Activated naive CD4-positive, alpha-beta T cell treated with anti-CD3 and anti-CD28 coated beads for 36 hours (primary cell): Measurements from ENCODE around the gene CD44. TPM values are rescaled to one million over a fixed set of nuclear protein-coding genes. Genes with fewer than 3 reads are reported as not detected.

Source experiments
- CTCF ChIA-PET: fragments of 350-600 bp; sonication (Branson Sonifier 250); formaldehyde crosslinking; loops from one replicate; lab custom pipeline; 2021; ENCODE audit warnings: antibody characterized with exemption; lab: Charles Lee
- DNase-seq: peaks from one replicate; pipeline ENCODE4 v3.0.0-alpha.2; 2020
- H3K27ac Mint-ChIP-seq: one replicate; pipeline ENCODE4 v1.8.0; 2021; ENCODE audit warnings: mild to moderate bottlenecking, mixed read lengths
- H3K27me3 Mint-ChIP-seq: one replicate; pipeline ENCODE4 v1.8.0; 2021; ENCODE audit warnings: low read depth, mixed read lengths
- H3K36me3 Mint-ChIP-seq: one replicate; pipeline ENCODE4 v1.8.0; 2021; ENCODE audit warnings: low read depth, mixed read lengths
- H3K4me1 Mint-ChIP-seq: one replicate; pipeline ENCODE4 v1.8.0; 2021; ENCODE audit warnings: low read depth, mixed read lengths
- H3K4me3 Mint-ChIP-seq: one replicate; pipeline ENCODE4 v1.8.0; 2021; ENCODE audit warnings: mild to moderate bottlenecking, moderate library complexity, mixed read lengths
- H3K9me3 Mint-ChIP-seq: one replicate; pipeline ENCODE4 v1.8.0; 2021; ENCODE audit warnings: mixed read lengths
- intact Hi-C: fragments of 100-400 bp; cut with micrococcal nuclease; formaldehyde crosslinking; loops from one replicate; pipeline ENCODE4 v1.15.1; 2023
- total RNA-seq, 2 experiments: library from RNA; stranded (reverse); gene quantifications; one replicate each; pipeline ENCODE4 v1.2.3, GENCODE V29; 2021

CD44 gene
- total RNA-seq, 2 experiments from 2014 or later, result 389 to 405 TPM

- no peaks in the 10 kb centered on the region for H3K27me3 Mint-ChIP-seq
- peak overlapping the region; percentile 98 for H3K27ac Mint-ChIP-seq
- DNase-seq, result no peak
- H3K4me1 Mint-ChIP-seq, result peaks cover 99% of the 10 kb centered on the region
- intact Hi-C loops, result loop anchor here (1.0 kb wide), 1 partner anchor 165 kb away; no protein-coding TSS in a partner anchor
- H3K9me3 Mint-ChIP-seq, result no peaks in the 10 kb centered on the region
- CTCF ChIA-PET, result interaction anchor here (0.6 to 5.0 kb wide), 24 partner anchors 9 to 453 kb away, joined by 3 to 26 read pairs (median 5); no protein-coding TSS in a partner anchor
- H3K36me3 Mint-ChIP-seq, result peaks cover 40% of the 10 kb centered on the region
- no peak overlapping the region for H3K4me3 Mint-ChIP-seq
These were observed 24.2 kb downstream of the CD44 start for GRCh38 chr11:35163209-35163608.

- Mint-ChIP-seq H3K4me3 (no peak overlapping the region), H3K27me3 (no peaks in the 10 kb centered on the region), H3K36me3 (peaks cover 47% of the 10 kb centered on the region), H3K27ac (peak overlapping the region; percentile 98), H3K9me3 (no peaks in the 10 kb centered on the region), H3K4me1 (peaks cover 99% of the 10 kb centered on the region)
- peak; percentile 68 for DNase-seq
- intact Hi-C loops, result loop anchor here (1.0 kb wide), 1 partner anchor 166 kb away; no protein-coding TSS in a partner anchor
- CTCF ChIA-PET, result interaction anchor here (0.6 to 5.0 kb wide), 20 partner anchors 8 to 452 kb away, joined by 3 to 26 read pairs (median 6); no protein-coding TSS in a partner anchor
These were observed 24.9 kb downstream of the CD44 start for GRCh38 chr11:35163702-35164496.

- intact Hi-C loops, result loop anchor here (1.0 to 5.0 kb wide), 4 partner anchors 19 to 515 kb away; partner anchors contain the start of genes APIP and PDHX
- peak overlapping the region; percentile 98 for H3K27ac Mint-ChIP-seq
- no peaks in the 10 kb centered on the region for H3K9me3 Mint-ChIP-seq
- H3K4me3 Mint-ChIP-seq, result peak overlapping the region; percentile 5
- peaks cover 99% of the 10 kb centered on the region for H3K4me1 Mint-ChIP-seq
- H3K27me3 Mint-ChIP-seq, result no peaks in the 10 kb centered on the region
- DNase-seq, result no peak
- CTCF ChIA-PET, result interaction anchor here (0.6 to 5.0 kb wide), 14 partner anchors 9 to 227 kb away, joined by 3 to 26 read pairs (median 4); no protein-coding TSS in a partner anchor
- peaks cover 47% of the 10 kb centered on the region for H3K36me3 Mint-ChIP-seq
These were observed 26.1 kb downstream of the CD44 start for GRCh38 chr11:35165030-35165422.

- H3K36me3 Mint-ChIP-seq, result peaks cover 42% of the 10 kb centered on the region
- CTCF ChIA-PET, result interaction anchor here (0.6 to 5.0 kb wide), 22 partner anchors 8 to 239 kb away, joined by 3 to 26 read pairs (median 3); no protein-coding TSS in a partner anchor
- no peaks in the 10 kb centered on the region for H3K27me3 Mint-ChIP-seq
- H3K27ac Mint-ChIP-seq, result peak overlapping the region; percentile 98
- intact Hi-C loops, result loop anchor here (1.0 to 5.0 kb wide), 15 partner anchors 12 to 515 kb away; partner anchors contain the start of genes APIP and PDHX
- H3K9me3 Mint-ChIP-seq, result no peaks in the 10 kb centered on the region
- peaks cover 99% of the 10 kb centered on the region for H3K4me1 Mint-ChIP-seq
- peak overlapping the region; percentile 65 for H3K4me3 Mint-ChIP-seq
- DNase-seq, result peak; percentile 95
These were observed 26.7 kb downstream of the CD44 start for GRCh38 chr11:35165423-35166368.

- CTCF ChIA-PET, result interaction anchor here (0.6 to 5.0 kb wide), 16 partner anchors 9 to 240 kb away, joined by 3 to 26 read pairs (median 3); no protein-coding TSS in a partner anchor
- H3K27me3 Mint-ChIP-seq, result no peaks in the 10 kb centered on the region
- peak overlapping the region; percentile 98 for H3K27ac Mint-ChIP-seq
- H3K9me3 Mint-ChIP-seq, result no peaks in the 10 kb centered on the region
- intact Hi-C loops, result loop anchor here (1.0 to 5.0 kb wide), 12 partner anchors 11 to 249 kb away; partner anchors contain the start of genes APIP and PDHX
- DNase-seq, result peak; percentile 72
- peak overlapping the region; percentile 65 for H3K4me3 Mint-ChIP-seq
- H3K4me1 Mint-ChIP-seq, result peaks cover 99% of the 10 kb centered on the region
- H3K36me3 Mint-ChIP-seq, result peaks cover 39% of the 10 kb centered on the region
These were observed 27.7 kb downstream of the CD44 start for GRCh38 chr11:35166369-35167360.

GRCh38 chr11:35167426-35167954, 28.5 kb downstream of the CD44 start:
- no peaks in the 10 kb centered on the region for H3K9me3 Mint-ChIP-seq
- no peaks in the 10 kb centered on the region for H3K27me3 Mint-ChIP-seq
- CTCF ChIA-PET, result interaction anchor here (0.7 to 5.0 kb wide), 10 partner anchors 10 to 241 kb away, joined by 3 to 26 read pairs (median 4); no protein-coding TSS in a partner anchor
- peaks cover 99% of the 10 kb centered on the region for H3K4me1 Mint-ChIP-seq
- H3K4me3 Mint-ChIP-seq, result no peak overlapping the region
- intact Hi-C loops, result loop anchor here (5.0 kb wide), 1 partner anchor 250 kb away; the partner anchor contains the start of genes APIP and PDHX
- H3K27ac Mint-ChIP-seq, result peak overlapping the region; percentile 98
- DNase-seq, result no peak
- peaks cover 39% of the 10 kb centered on the region for H3K36me3 Mint-ChIP-seq

- no peaks in the 10 kb centered on the region for H3K9me3 Mint-ChIP-seq
- CTCF ChIA-PET, result interaction anchor here (0.7 to 5.0 kb wide), 4 partner anchors 9 to 223 kb away, joined by 3 to 26 read pairs (median 9); no protein-coding TSS in a partner anchor
- H3K27me3 Mint-ChIP-seq, result no peaks in the 10 kb centered on the region
- peak overlapping the region; percentile 98 for H3K27ac Mint-ChIP-seq
- H3K36me3 Mint-ChIP-seq, result peaks cover 46% of the 10 kb centered on the region
- no peak overlapping the region for H3K4me3 Mint-ChIP-seq
- no peak for DNase-seq
- peaks cover 99% of the 10 kb centered on the region for H3K4me1 Mint-ChIP-seq
- intact Hi-C loops, result loop anchor here (5.0 kb wide), 1 partner anchor 251 kb away; the partner anchor contains the start of genes APIP and PDHX
These were observed 29.7 kb downstream of the CD44 start for GRCh38 chr11:35168671-35169070.

- no peak for DNase-seq
- intact Hi-C loops, result loop anchor here (5.0 kb wide), 1 partner anchor 252 kb away; the partner anchor contains the start of genes APIP and PDHX
- H3K4me3 Mint-ChIP-seq, result no peak overlapping the region
These were observed 30.1 kb downstream of the CD44 start for GRCh38 chr11:35169112-35169511.

GRCh38 chr11:35169754-35170153, 30.8 kb downstream of the CD44 start:
- H3K27ac Mint-ChIP-seq, result peak overlapping the region; percentile 17
- intact Hi-C loops, result loop anchor here (5.0 kb wide), 1 partner anchor 252 kb away; the partner anchor contains the start of genes APIP and PDHX
- H3K9me3 Mint-ChIP-seq, result no peaks in the 10 kb centered on the region
- H3K4me3 Mint-ChIP-seq, result no peak overlapping the region
- CTCF ChIA-PET, result interaction anchor here (3.2 to 5.0 kb wide), 2 partner anchors 8 to 28 kb away, joined by 15 to 26 read pairs; no protein-coding TSS in a partner anchor
- peaks cover 43% of the 10 kb centered on the region for H3K36me3 Mint-ChIP-seq
- DNase-seq, result no peak
- H3K4me1 Mint-ChIP-seq, result peaks cover 99% of the 10 kb centered on the region
- H3K27me3 Mint-ChIP-seq, result no peaks in the 10 kb centered on the region

More at GRCh38 chr11:35169112-35169511, 30.1 kb downstream of the CD44 start:
- peak overlapping the region; percentile 98 for H3K27ac Mint-ChIP-seq
- H3K9me3 Mint-ChIP-seq, result no peaks in the 10 kb centered on the region
- H3K4me1 Mint-ChIP-seq, result peaks cover 99% of the 10 kb centered on the region
- CTCF ChIA-PET, result interaction anchor here (3.2 to 5.0 kb wide), 2 partner anchors 8 to 28 kb away, joined by 15 to 26 read pairs; no protein-coding TSS in a partner anchor
- no peaks in the 10 kb centered on the region for H3K27me3 Mint-ChIP-seq
- peaks cover 44% of the 10 kb centered on the region for H3K36me3 Mint-ChIP-seq

GRCh38 chr11:35170503-35170902, 31.5 kb downstream of the CD44 start:
- Mint-ChIP-seq H3K27me3 (no peaks in the 10 kb centered on the region), H3K4me3 (no peak overlapping the region), H3K36me3 (peaks cover 50% of the 10 kb centered on the region), H3K9me3 (no peaks in the 10 kb centered on the region), H3K27ac (peak overlapping the region; percentile 17), H3K4me1 (peaks cover 99% of the 10 kb centered on the region)
- no peak for DNase-seq
- CTCF ChIA-PET, result interaction anchor here (1.4 to 1.6 kb wide), 2 partner anchors 13 to 25 kb away, joined by 4 to 6 read pairs; no protein-coding TSS in a partner anchor
- intact Hi-C loops, result no loop called here
